ENCODE results near the gene PHACTR1.

Gene PHACTR1

GRCh38 chr6:13190376-13190775 lies 473.8 kb downstream of the PHACTR1 start:
- Histone ChIP-seq H3K9me3 (ENCODE audit: insufficient read depth, low read depth, low read length) (no peaks in the 10 kb centered on the region), H3K27ac (ENCODE audit: low read length) (no peak overlapping the region), H3K4me1 (ENCODE audit: insufficient read depth, low read length) (peaks cover 3% of the 10 kb centered on the region; the same call in 1 of the 2 replicates), H3K4me3 (ENCODE audit: low read length) (no peak overlapping the region), H3K27me3 (ENCODE audit: insufficient read depth, low read length) (no peaks in the 10 kb centered on the region), H3K36me3 (ENCODE audit: insufficient read depth, low read depth, low read length) (no peaks in the 10 kb centered on the region), H3K9ac (ENCODE audit: low read depth, low read length) (no peak overlapping the region)

DNA sequence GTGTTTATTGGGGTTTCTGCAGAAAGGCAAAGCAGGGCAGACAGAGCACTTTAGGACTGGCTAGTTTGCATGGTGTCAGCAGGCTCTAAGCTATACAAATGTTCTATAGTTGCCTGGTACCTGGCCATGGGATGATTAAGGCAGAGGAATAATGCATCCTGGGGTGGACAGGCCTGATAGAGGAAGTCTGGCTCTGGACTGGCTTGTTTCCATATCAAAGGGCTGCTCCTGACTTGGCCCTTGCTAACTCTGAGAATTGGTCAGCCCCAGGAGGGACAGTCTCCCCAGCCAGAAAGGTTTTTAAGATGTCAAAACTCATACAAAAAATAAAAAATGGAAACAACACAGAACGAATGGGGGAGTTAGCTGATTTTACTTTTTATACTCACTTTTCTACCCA lies 474.9 kb downstream of the PHACTR1 start:
- H3K27me3 ChIP-seq (ENCODE audit: insufficient read depth, low read length), result no peaks in the 10 kb centered on the region
- H3K4me1 ChIP-seq (ENCODE audit: insufficient read depth, low read length), result peaks cover 3% of the 10 kb centered on the region; the same call in 1 of the 2 replicates
- no peak overlapping the region for H3K9ac ChIP-seq (ENCODE audit: low read depth, low read length)
- no peaks in the 10 kb centered on the region for H3K9me3 ChIP-seq (ENCODE audit: insufficient read depth, low read depth, low read length)
- no peak overlapping the region for H3K4me3 ChIP-seq (ENCODE audit: low read length)
- no peaks in the 10 kb centered on the region for H3K36me3 ChIP-seq (ENCODE audit: insufficient read depth, low read depth, low read length)
- no peak overlapping the region for H3K27ac ChIP-seq (ENCODE audit: low read length)

- H3K4me3 ChIP-seq (ENCODE audit: low read length), result no peak overlapping the region
- H3K27me3 ChIP-seq (ENCODE audit: insufficient read depth, low read length), result no peaks in the 10 kb centered on the region
- H3K4me1 ChIP-seq (ENCODE audit: insufficient read depth, low read length), result peaks cover 3% of the 10 kb centered on the region; the same call in 1 of the 2 replicates
- H3K9me3 ChIP-seq (ENCODE audit: insufficient read depth, low read depth, low read length), result no peaks in the 10 kb centered on the region
- no peak overlapping the region for H3K27ac ChIP-seq (ENCODE audit: low read length)
- no peaks in the 10 kb centered on the region for H3K36me3 ChIP-seq (ENCODE audit: insufficient read depth, low read depth, low read length)
- H3K9ac ChIP-seq (ENCODE audit: low read depth, low read length), result no peak overlapping the region
Observed at GRCh38 chr6:13194852-13195251, 478.3 kb downstream of the PHACTR1 start.

DNA sequence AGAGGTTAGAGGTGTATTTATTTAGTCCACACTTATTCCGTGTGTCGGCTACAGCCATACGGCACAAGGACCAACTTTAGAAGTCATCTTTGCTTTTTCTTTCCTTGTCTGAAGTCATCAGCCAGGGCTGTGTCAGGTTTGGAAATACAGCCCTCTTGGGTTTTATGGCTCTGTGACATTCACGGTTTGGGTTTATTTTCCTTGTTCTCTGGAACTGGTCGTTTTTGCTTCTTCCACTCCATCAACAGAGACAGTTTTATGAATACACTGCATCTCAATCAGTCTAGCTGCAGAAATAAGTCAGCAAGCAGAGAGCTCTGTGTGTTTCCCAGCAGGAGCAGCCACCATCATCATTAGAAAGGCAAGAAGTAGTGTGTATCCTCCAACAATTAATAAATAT lies 479.2 kb downstream of the PHACTR1 start:
- Histone ChIP-seq H3K9me3 (ENCODE audit: insufficient read depth, low read depth, low read length) (no peaks in the 10 kb centered on the region), H3K4me3 (ENCODE audit: low read length) (no peak overlapping the region)

DNA sequence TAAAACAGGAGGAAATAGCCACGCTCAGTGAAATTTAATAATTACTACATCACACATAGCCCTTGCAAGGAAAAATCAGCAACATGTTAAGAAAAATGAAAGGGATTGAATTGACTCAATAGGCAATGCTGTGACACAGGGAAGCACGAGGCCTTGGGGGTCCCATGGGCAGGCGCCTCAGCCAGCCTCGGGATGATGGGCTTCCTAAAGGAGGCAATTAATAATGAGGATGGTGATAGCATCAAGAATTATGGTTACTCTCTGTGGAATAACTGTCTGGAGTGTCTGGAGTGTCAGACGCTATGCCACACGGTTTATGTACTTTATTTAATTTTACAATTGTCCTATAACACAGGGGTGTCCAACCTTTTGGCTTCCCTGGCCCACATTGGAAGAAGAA lies 481.6 kb downstream of the PHACTR1 start:
- H3K27me3 ChIP-seq (ENCODE audit: insufficient read depth, low read length), result no peaks in the 10 kb centered on the region
- H3K36me3 ChIP-seq (ENCODE audit: insufficient read depth, low read depth, low read length), result no peaks in the 10 kb centered on the region
- H3K4me3 ChIP-seq (ENCODE audit: low read length), result no peak overlapping the region
- no peak overlapping the region for H3K9ac ChIP-seq (ENCODE audit: low read depth, low read length)
- no peaks in the 10 kb centered on the region for H3K4me1 ChIP-seq (ENCODE audit: insufficient read depth, low read length)
- no peak overlapping the region for H3K27ac ChIP-seq (ENCODE audit: low read length)
- no peaks in the 10 kb centered on the region for H3K9me3 ChIP-seq (ENCODE audit: insufficient read depth, low read depth, low read length)

More for the DNA sequence above, 479.2 kb downstream of the PHACTR1 start:
- Histone ChIP-seq H3K9ac (ENCODE audit: low read depth, low read length) (no peak overlapping the region), H3K27me3 (ENCODE audit: insufficient read depth, low read length) (no peaks in the 10 kb centered on the region), H3K27ac (ENCODE audit: low read length) (no peak overlapping the region), H3K4me1 (ENCODE audit: insufficient read depth, low read length) (peaks cover 3% of the 10 kb centered on the region; the same call in 1 of the 2 replicates), H3K36me3 (ENCODE audit: insufficient read depth, low read depth, low read length) (no peaks in the 10 kb centered on the region)

GRCh38 chr6:13201336-13201735 lies 484.8 kb downstream of the PHACTR1 start:
- H3K27ac ChIP-seq (ENCODE audit: low read length), result no peak overlapping the region
- no peaks in the 10 kb centered on the region for H3K9me3 ChIP-seq (ENCODE audit: insufficient read depth, low read depth, low read length)
- no peak overlapping the region for H3K4me3 ChIP-seq (ENCODE audit: low read length)
- no peaks in the 10 kb centered on the region for H3K36me3 ChIP-seq (ENCODE audit: insufficient read depth, low read depth, low read length)
- H3K27me3 ChIP-seq (ENCODE audit: insufficient read depth, low read length), result no peaks in the 10 kb centered on the region
- no peak overlapping the region for H3K9ac ChIP-seq (ENCODE audit: low read depth, low read length)
- H3K4me1 ChIP-seq (ENCODE audit: insufficient read depth, low read length), result no peaks in the 10 kb centered on the region

- Histone ChIP-seq H3K27ac (ENCODE audit: low read length) (no peak overlapping the region), H3K9ac (ENCODE audit: low read depth, low read length) (no peak overlapping the region), H3K4me1 (ENCODE audit: insufficient read depth, low read length) (no peaks in the 10 kb centered on the region), H3K4me3 (ENCODE audit: low read length) (no peak overlapping the region), H3K36me3 (ENCODE audit: insufficient read depth, low read depth, low read length) (no peaks in the 10 kb centered on the region), H3K9me3 (ENCODE audit: insufficient read depth, low read depth, low read length) (no peaks in the 10 kb centered on the region), H3K27me3 (ENCODE audit: insufficient read depth, low read length) (no peaks in the 10 kb centered on the region)
Observed at GRCh38 chr6:13203145-13203544, 486.6 kb downstream of the PHACTR1 start.

DNA sequence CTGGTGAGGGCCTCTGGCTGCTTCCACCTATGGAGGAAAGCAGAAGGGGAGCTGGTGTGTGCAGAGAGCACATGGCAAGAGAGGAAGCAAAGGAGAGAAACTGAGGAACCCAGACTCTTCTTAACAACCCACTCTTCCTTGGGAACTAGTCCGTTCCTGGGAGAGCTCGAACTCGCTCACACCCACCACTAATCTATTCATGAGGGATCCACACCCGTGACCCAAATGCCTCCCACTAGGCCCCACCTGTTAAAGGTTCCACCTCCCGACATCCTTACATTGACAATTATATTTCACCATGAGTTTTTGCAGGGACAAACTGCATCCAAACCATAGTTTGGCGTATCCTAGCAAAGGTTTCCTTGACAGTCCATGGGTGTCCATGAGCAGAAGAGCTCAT lies 488.5 kb downstream of the PHACTR1 start:
- no peaks in the 10 kb centered on the region for H3K27me3 ChIP-seq (ENCODE audit: insufficient read depth, low read length)
- H3K27ac ChIP-seq (ENCODE audit: low read length), result no peak overlapping the region
- no peaks in the 10 kb centered on the region for H3K4me1 ChIP-seq (ENCODE audit: insufficient read depth, low read length)
- H3K9me3 ChIP-seq (ENCODE audit: insufficient read depth, low read depth, low read length), result no peaks in the 10 kb centered on the region
- no peak overlapping the region for H3K4me3 ChIP-seq (ENCODE audit: low read length)
- no peaks in the 10 kb centered on the region for H3K36me3 ChIP-seq (ENCODE audit: insufficient read depth, low read depth, low read length)
- no peak overlapping the region for H3K9ac ChIP-seq (ENCODE audit: low read depth, low read length)

DNA sequence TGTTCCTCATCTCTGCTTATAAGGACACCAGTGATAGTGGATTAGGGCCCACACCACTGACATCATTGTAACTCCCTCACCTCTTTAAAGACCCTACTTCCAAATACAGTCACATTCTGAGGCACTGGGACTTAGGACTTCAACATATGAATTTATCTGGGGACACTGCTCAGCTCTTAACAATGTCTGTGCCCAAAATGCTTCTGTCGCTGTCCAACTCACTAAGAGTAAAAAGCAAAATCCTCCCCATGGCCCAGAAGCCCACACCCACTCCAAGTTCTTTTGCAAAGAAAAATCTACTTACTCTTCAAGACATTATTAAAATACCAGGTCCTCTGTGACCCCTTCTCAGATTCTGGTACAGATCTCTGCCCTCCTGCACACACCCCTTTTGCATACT lies 495.5 kb downstream of the PHACTR1 start:
- Histone ChIP-seq H3K27ac (ENCODE audit: low read length) (no peak overlapping the region), H3K36me3 (ENCODE audit: insufficient read depth, low read depth, low read length) (no peaks in the 10 kb centered on the region), H3K9ac (ENCODE audit: low read depth, low read length) (no peak overlapping the region), H3K4me3 (ENCODE audit: low read length) (no peak overlapping the region), H3K27me3 (ENCODE audit: insufficient read depth, low read length) (no peaks in the 10 kb centered on the region), H3K4me1 (ENCODE audit: insufficient read depth, low read length) (no peaks in the 10 kb centered on the region), H3K9me3 (ENCODE audit: insufficient read depth, low read depth, low read length) (no peaks in the 10 kb centered on the region)

DNA sequence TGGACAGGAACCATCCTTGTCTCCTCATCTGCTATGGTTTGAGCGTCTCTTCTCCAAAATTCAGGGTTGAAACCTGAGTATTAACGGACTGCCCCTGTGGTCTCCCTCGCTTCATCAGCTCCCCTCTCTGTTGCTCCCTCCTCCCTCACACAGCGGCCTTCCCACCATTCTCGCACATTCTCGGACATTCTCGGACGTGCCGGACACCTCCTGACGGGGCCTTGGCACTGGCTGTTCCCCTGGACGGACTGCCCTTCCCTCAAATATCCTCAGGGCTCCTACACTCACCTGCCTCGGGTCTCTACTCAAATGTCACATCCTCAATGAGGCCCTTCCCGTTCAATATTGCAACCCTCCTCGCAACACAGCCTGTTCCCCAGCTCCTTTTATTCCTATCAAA lies 496.0 kb downstream of the PHACTR1 start:
- Histone ChIP-seq H3K27ac (ENCODE audit: low read length) (no peak overlapping the region), H3K36me3 (ENCODE audit: insufficient read depth, low read depth, low read length) (no peaks in the 10 kb centered on the region), H3K27me3 (ENCODE audit: insufficient read depth, low read length) (no peaks in the 10 kb centered on the region), H3K9ac (ENCODE audit: low read depth, low read length) (no peak overlapping the region), H3K4me1 (ENCODE audit: insufficient read depth, low read length) (no peaks in the 10 kb centered on the region), H3K9me3 (ENCODE audit: insufficient read depth, low read depth, low read length) (no peaks in the 10 kb centered on the region), H3K4me3 (ENCODE audit: low read length) (no peak overlapping the region)

DNA sequence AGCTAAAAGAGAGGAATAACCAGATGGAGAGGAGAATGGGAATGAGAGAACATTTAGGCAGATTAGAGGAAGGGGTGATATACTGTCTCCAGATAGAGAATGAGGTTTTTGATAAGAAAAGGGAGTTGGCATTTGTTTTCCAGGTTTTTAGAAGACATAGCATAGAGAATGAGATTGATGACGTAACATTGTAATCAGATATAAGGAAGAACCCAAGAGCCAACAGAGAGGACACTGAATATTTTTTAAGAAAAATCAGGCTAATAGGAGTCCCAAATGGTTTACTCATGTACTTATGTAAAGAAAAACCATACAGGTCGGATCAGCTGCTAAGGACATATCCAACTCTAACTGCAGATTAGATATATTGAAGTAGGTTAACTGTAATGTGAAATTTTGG lies 498.8 kb downstream of the PHACTR1 start:
- Histone ChIP-seq H3K27me3 (ENCODE audit: insufficient read depth, low read length) (no peaks in the 10 kb centered on the region), H3K4me3 (ENCODE audit: low read length) (no peak overlapping the region), H3K27ac (ENCODE audit: low read length) (no peak overlapping the region), H3K9ac (ENCODE audit: low read depth, low read length) (no peak overlapping the region), H3K4me1 (ENCODE audit: insufficient read depth, low read length) (no peaks in the 10 kb centered on the region), H3K9me3 (ENCODE audit: insufficient read depth, low read depth, low read length) (no peaks in the 10 kb centered on the region), H3K36me3 (ENCODE audit: insufficient read depth, low read depth, low read length) (no peaks in the 10 kb centered on the region)

DNA sequence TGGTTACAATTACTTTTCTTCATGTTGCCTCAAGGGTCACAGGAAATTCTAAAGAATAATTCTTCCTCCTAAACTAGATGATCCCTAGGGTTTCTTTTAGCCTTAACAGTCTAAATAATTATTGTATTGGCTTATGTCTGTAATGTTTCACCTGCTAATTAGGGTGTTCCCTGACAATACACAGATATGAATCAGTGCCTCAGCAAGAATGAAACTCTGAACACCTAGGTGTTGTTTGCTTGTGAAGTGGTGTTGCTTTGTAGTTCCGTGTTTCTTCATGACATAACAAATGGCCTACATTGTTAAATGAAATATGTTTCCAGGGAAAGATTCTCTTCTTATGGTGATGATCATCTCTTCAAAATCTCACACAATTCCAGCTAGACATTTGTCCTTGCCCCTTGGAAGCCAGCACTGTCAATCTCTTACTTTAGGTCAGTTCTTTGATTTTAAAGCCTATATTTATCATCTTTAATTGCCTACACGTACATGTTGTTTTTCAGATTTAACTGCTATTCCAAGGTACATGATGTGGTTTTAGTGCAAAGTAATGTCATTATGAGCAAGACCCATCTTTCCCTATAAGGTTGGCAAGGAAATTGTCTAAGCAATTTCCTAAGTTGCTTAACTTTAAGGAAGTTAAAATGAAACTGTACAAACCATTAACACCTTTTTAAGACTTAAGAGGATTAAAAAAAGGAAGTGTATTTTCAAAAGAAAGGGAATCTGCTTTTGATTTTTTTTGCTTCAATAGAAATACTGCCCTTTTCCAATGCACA lies 499.9 kb downstream of the PHACTR1 start:
- no peaks in the 10 kb centered on the region for H3K36me3 ChIP-seq (ENCODE audit: insufficient read depth, low read depth, low read length)
- no peaks in the 10 kb centered on the region for H3K9me3 ChIP-seq (ENCODE audit: insufficient read depth, low read depth, low read length)
- H3K4me1 ChIP-seq (ENCODE audit: insufficient read depth, low read length), result no peaks in the 10 kb centered on the region
- H3K9ac ChIP-seq (ENCODE audit: low read depth, low read length), result no peak overlapping the region
- no peak overlapping the region for H3K4me3 ChIP-seq (ENCODE audit: low read length)
- H3K27me3 ChIP-seq (ENCODE audit: insufficient read depth, low read length), result no peaks in the 10 kb centered on the region
- H3K27ac ChIP-seq (ENCODE audit: low read length), result no peak overlapping the region
